A549 (cell line): ENCODE results near the gene ARID5B. TPM values are rescaled to one million over a fixed set of nuclear protein-coding genes. Genes with fewer than 3 reads are reported as not detected.

Source experiments
- ATAC-seq, 2 experiments: fragments of 200-7000 bp in 1 of 2; fragments of >200 bp in 1 of 2; cut with Nextera tagmentation in 1 of 2; cut with Tn5 transposase in 1 of 2; 3 replicates each; pipeline versions ENCODE4 v1.8.0 to v1.9.1; 2018 to 2020; ENCODE audit warnings: mild to moderate bottlenecking in 1 of 2, moderate library complexity in 1 of 2
- CTCF ChIA-PET: fragments of 300-600 bp; sonication (Branson Sonifier 250); formaldehyde crosslinking; extraction: SDS; loops from one replicate; lab custom pipeline; 2021; ENCODE audit warnings: antibody characterized with exemption, inconsistent platforms; lab: Yijun Ruan, JAX
- POLR2A ChIA-PET: fragments of 350-600 bp; formaldehyde crosslinking; extraction: SDS; loops from one replicate; lab custom pipeline; 2021; ENCODE audit warnings: antibody characterized with exemption, inconsistent platforms; lab: Yijun Ruan, JAX
- DNase-seq, 2 experiments: peaks; one replicate each; pipeline versions ENCODE4 v3.0.0 to v3.0.0-alpha.2; 2011 to 2016; ENCODE audit warnings: low read depth in 1 of 2, low spot score in 1 of 2
- FAIRE-seq: peaks from 2 replicates; lab custom pipeline; 2011; peaks lifted over from hg19 to GRCh38; lab: Jason Lieb, UNC
- H3K27ac ChIP-seq, 2 experiments: fragments of >200 bp; sonication (Bioruptor Twin); formaldehyde crosslinking; 3 replicates each; pipeline ENCODE4 v1.5.1; 2016 to 2017
- H3K4me1 ChIP-seq: fragments of >200 bp; sonication (Bioruptor Twin); formaldehyde crosslinking; 3 replicates; pipeline ENCODE4 v1.6.1; 2016
- H3K4me2 ChIP-seq: fragments of >200 bp; sonication (Bioruptor Twin); formaldehyde crosslinking; 3 replicates; pipeline ENCODE4 v1.6.1; 2016
- H3K4me3 ChIP-seq: fragments of >200 bp; sonication (Bioruptor Twin); formaldehyde crosslinking; 3 replicates; pipeline ENCODE4 v1.5.1; 2016
- H3K9me3 ChIP-seq: fragments of >200 bp; sonication (Bioruptor Twin); formaldehyde crosslinking; 3 replicates; pipeline ENCODE4 v1.6.1; 2016
- CEBPB ChIP-seq, 2 experiments: fragments of >200 bp in 1 of 2; sonication (Bioruptor Twin) in 1 of 2; formaldehyde crosslinking in 1 of 2; IDR thresholded peaks; 2 replicates each; pipeline ENCODE4 v1.6.1; 2012 to 2016
- CHD4 ChIP-seq: fragments of 200-600 bp; sonication (generic); IDR thresholded peaks from 2 replicates; pipeline ENCODE4 v1.6.1; 2016; ENCODE audit warnings: antibody characterized with exemption, mild to moderate bottlenecking, borderline replicate concordance
- HEYL ChIP-seq: fragments of 250-450 bp; sonication (Bioruptor Pico); IDR thresholded peaks from 2 replicates; pipeline ENCODE4 v1.8.0; 2021; ENCODE audit warnings: mild to moderate bottlenecking, moderate library complexity
- HOXA7 ChIP-seq: fragments of 250-450 bp; sonication (Bioruptor Pico); IDR thresholded peaks from 2 replicates; pipeline ENCODE4 v1.5.0; 2020; ENCODE audit warnings: mild to moderate bottlenecking, moderate library complexity
- HOXB5 ChIP-seq: fragments of 250-450 bp; sonication (Bioruptor Pico); IDR thresholded peaks from 2 replicates; pipeline ENCODE4 v1.5.0; 2020; ENCODE audit warnings: mild to moderate bottlenecking, moderate library complexity
- JUN ChIP-seq, 2 experiments: fragments of >200 bp; sonication (Bioruptor Twin); formaldehyde crosslinking; IDR thresholded peaks; 2 replicates in 1 of 2; 3 replicates in 1 of 2; pipeline ENCODE4 v1.6.1; 2016 to 2017
- KDM1A ChIP-seq: fragments of 200-600 bp; sonication (generic); IDR thresholded peaks from 2 replicates; pipeline ENCODE4 v1.6.1; 2016; ENCODE audit warnings: low read depth, mild to moderate bottlenecking
- MAZ ChIP-seq: fragments of 150-350 bp; IDR thresholded peaks from 2 replicates; pipeline ENCODE4 v1.6.1; 2014; ENCODE audit warnings: antibody characterized with exemption, low read depth, low read length, borderline replicate concordance
- MYC ChIP-seq: IDR thresholded peaks from 2 replicates; pipeline ENCODE4 v1.6.1; 2012; ENCODE audit warnings: mild to moderate bottlenecking, inconsistent platforms, low read length, improper control_type of control experiment, borderline replicate concordance
- NPAS2 ChIP-seq: fragments of 250-450 bp; sonication (Bioruptor Pico); IDR thresholded peaks from 2 replicates; pipeline ENCODE4 v1.8.0; 2022; ENCODE audit warnings: mild to moderate bottlenecking, moderate library complexity, borderline replicate concordance
- POLR2A ChIP-seq: IDR thresholded peaks from 2 replicates; pipeline ENCODE4 v1.6.1; 2012; ENCODE audit warnings: mild to moderate bottlenecking, low read length
- RAD21 ChIP-seq, 2 experiments: fragments of >200 bp in 1 of 2; sonication (Bioruptor Twin) in 1 of 2; formaldehyde crosslinking in 1 of 2; IDR thresholded peaks in 1 of 2; conservative IDR thresholded peaks in 1 of 2; 2 replicates in 1 of 2; 3 replicates in 1 of 2; pipeline ENCODE4 v1.6.1; 2012 to 2018; ENCODE audit warnings: inconsistent platforms in 1 of 2
- RARB ChIP-seq: fragments of 250-450 bp; sonication (Bioruptor Pico); IDR thresholded peaks from 2 replicates; pipeline ENCODE4 v1.8.0; 2021; ENCODE audit warnings: mild to moderate bottlenecking, moderate library complexity
- SMC3 ChIP-seq: fragments of >200 bp; sonication (Bioruptor Twin); formaldehyde crosslinking; IDR thresholded peaks from 3 replicates; pipeline ENCODE4 v1.6.1; 2018; ENCODE audit warnings: inconsistent platforms
- TFCP2L1 ChIP-seq: fragments of 250-450 bp; sonication (Bioruptor Pico); IDR thresholded peaks from 2 replicates; pipeline ENCODE4 v1.5.0; 2021; ENCODE audit warnings: mild to moderate bottlenecking
- TP53 ChIP-seq: fragments of 250-450 bp; sonication (Bioruptor Pico); IDR thresholded peaks from 2 replicates; pipeline ENCODE4 v1.5.0; 2021; ENCODE audit warnings: mild to moderate bottlenecking, moderate library complexity
- WGBS: methylation state at CpG from one replicate; pipeline ENCODE4 v1.1.6; 2017; ENCODE audit errors: missing lambda C conversion rate; 5-methylcytosine and 5-hydroxymethylcytosine counted together
- polyA plus RNA-seq, 4 experiments: library from polyadenylated mRNA; depleted of rRNA in 3 of 4; stranded (reverse); fragments of >200 nt; fragmentation: RNase III in 1 of 4; extraction: RNeasy Plus Mini Kit Qiagen cat#74134 plus additional on column Dnase treatment in 1 of 4; gene quantifications; 2 replicates in 3 of 4; 3 replicates in 1 of 4; pipeline ENCODE4 v1.2.3, GENCODE V29; 2011 to 2017
- TF ChIP-seq, protein P1 (sequence below): IDR thresholded peaks from 2 replicates; pipeline ENCODE4 v1.6.1; 2012; ENCODE audit warnings: low read depth, borderline replicate concordance
- TF ChIP-seq, protein P2 (sequence below): fragments of >200 bp; sonication (Bioruptor Twin); formaldehyde crosslinking; IDR thresholded peaks from 3 replicates; pipeline ENCODE4 v1.5.1; 2016

ARID5B gene
- polyA plus RNA-seq, 2 of the 4 experiments (the other 2 are of a cell fraction), result 0.75 to 1.6 TPM

DNA sequence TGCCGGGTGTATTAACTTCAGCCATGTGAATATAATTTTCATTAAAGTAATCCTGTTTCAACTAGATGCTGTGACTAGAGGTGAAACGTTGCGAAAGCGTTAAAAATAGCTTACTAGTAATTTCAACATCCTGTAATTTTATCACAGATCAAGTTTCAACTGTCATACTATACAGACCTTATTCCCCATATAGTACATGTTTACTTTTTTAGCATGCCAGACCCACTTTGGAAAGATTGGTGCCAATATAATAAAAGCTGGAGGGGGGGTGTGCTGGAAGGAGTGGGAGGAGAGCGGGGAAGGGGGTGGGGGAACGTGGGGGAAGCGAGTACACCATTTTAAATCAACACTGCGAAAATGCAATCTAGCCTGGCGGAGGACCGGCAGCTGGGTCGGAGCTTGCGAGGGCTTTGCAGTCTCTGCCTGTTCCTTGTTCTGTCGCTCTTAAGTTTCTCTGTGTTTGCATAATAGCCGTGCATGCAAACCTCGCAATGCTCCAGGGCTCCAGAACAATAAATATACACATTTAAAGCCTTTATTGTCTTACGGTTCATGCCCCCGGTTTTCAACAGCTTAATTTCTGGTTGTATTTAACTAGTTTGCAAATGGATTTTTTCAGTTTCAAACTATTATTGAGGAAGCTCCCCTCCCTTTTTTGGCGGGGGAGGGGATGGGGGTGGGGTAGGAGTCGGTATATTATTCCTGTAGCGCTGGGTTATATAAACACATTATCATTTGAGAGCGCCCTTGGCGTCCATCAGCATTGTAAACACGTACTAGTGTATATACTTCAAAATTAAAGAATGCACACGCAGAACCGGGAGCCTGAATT lies 1.3 kb upstream of the ARID5B start:
- no peak for TF ChIP-seq KDM1A
- peak; percentile 57 to 83; a peak in 3 of 4 replicates for TF ChIP-seq CEBPB (IDR thresholded peaks at IDR 0.05)
- no peak for TF ChIP-seq HOXB5 (CRISPR knock-in tag)
- no peak for TF ChIP-seq NPAS2 (CRISPR knock-in tag)
- TF ChIP-seq CHD4, result no peak
- ATAC-seq (peak in 1 of 2 experiments; percentile 4; a peak in 2 of 6 replicates), DNase-seq (peak; percentile 34 to 40), FAIRE-seq (no peak)
- Histone ChIP-seq H3K4me2 (peak overlapping the region; percentile 77), H3K9me3 (no peaks in the 10 kb centered on the region), H3K4me1 (peaks cover 45% of the 10 kb centered on the region), H3K4me3 (peak overlapping the region; percentile 59), H3K27ac (peak overlapping the region; percentile 6 to 91; a peak in 4 of 6 replicates)
- ChIA-PET CTCF (interaction anchor here (0.7 to 3.2 kb wide), 8 partner anchors 9 to 918 kb away, joined by 3 to 9 read pairs (median 4); no protein-coding TSS in a partner anchor), POLR2A (no interaction called here)
- 1% methylated on average over 23 of the region's 25 CpGs for WGBS

DNA sequence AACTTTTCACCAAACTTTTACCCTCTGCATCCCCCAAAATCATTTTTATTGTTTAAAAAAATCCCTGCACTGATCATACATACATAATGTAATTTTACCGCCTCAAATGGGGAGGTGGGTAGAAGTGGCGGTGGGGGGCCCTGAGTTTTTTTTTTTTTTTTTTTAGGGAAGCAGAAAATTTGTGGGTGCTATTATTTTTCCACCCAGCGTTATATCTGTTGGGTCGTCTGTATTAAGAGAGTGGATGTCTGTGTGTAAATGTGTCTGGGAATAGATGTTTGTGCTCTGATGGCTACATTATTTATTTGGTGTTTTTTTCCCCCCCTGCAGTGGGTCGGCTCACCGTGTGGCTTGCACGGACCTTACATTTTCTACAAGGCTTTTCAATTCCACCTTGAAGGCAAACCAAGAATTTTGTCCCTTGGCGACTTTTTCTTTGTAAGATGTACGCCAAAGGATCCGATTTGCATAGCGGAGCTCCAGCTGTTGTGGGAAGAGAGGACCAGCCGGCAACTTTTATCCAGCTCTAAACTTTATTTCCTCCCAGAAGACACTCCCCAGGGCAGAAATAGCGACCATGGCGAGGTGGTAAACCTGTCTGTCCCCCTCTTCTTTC lies 438 bp downstream of the ARID5B start:
- Histone ChIP-seq H3K9me3 (no peaks in the 10 kb centered on the region), H3K27ac (peak overlapping the region; percentile 20 to 91; a peak in 5 of 6 replicates), H3K4me3 (peak overlapping the region; percentile 59), H3K4me2 (peak overlapping the region; percentile 77), H3K4me1 (peaks cover 43% of the 10 kb centered on the region)
- 2% methylated on average over 14 of the region's 14 CpGs for WGBS
- FAIRE-seq (no peak), DNase-seq (peak; percentile 31 to 51), ATAC-seq (peak; percentile 25 to 53; a peak in 5 of 6 replicates)
- TF ChIP-seq TP53, result no peak
- TF ChIP-seq POLR2A, result no peak
- no peak for TF ChIP-seq RARB (CRISPR knock-in tag)
- no peak for TF ChIP-seq HOXA7 (CRISPR knock-in tag)
- TF ChIP-seq JUN (IDR thresholded peaks at IDR 0.05), result no peak
- no peak for TF ChIP-seq HOXB5 (CRISPR knock-in tag)
- TF ChIP-seq, protein P1, sequence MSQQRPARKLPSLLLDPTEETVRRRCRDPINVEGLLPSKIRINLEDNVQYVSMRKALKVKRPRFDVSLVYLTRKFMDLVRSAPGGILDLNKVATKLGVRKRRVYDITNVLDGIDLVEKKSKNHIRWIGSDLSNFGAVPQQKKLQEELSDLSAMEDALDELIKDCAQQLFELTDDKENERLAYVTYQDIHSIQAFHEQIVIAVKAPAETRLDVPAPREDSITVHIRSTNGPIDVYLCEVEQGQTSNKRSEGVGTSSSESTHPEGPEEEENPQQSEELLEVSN, result no peak
- TF ChIP-seq, protein P2, sequence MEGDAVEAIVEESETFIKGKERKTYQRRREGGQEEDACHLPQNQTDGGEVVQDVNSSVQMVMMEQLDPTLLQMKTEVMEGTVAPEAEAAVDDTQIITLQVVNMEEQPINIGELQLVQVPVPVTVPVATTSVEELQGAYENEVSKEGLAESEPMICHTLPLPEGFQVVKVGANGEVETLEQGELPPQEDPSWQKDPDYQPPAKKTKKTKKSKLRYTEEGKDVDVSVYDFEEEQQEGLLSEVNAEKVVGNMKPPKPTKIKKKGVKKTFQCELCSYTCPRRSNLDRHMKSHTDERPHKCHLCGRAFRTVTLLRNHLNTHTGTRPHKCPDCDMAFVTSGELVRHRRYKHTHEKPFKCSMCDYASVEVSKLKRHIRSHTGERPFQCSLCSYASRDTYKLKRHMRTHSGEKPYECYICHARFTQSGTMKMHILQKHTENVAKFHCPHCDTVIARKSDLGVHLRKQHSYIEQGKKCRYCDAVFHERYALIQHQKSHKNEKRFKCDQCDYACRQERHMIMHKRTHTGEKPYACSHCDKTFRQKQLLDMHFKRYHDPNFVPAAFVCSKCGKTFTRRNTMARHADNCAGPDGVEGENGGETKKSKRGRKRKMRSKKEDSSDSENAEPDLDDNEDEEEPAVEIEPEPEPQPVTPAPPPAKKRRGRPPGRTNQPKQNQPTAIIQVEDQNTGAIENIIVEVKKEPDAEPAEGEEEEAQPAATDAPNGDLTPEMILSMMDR, result no peak
- no peak for TF ChIP-seq TFCP2L1 (CRISPR knock-in tag)
- no peak for TF ChIP-seq MYC
- TF ChIP-seq HEYL (CRISPR knock-in tag), result no peak
- TF ChIP-seq MAZ, result no peak
- no peak for TF ChIP-seq SMC3
- CTCF ChIA-PET, result interaction anchor here (0.6 to 3.2 kb wide), 8 partner anchors 8 to 940 kb away, joined by 3 to 9 read pairs (median 4); no protein-coding TSS in a partner anchor
- POLR2A ChIA-PET, result interaction anchor here (1.1 kb wide), 1 partner anchor 360 kb away, joined by 4 read pairs; no protein-coding TSS in a partner anchor

DNA sequence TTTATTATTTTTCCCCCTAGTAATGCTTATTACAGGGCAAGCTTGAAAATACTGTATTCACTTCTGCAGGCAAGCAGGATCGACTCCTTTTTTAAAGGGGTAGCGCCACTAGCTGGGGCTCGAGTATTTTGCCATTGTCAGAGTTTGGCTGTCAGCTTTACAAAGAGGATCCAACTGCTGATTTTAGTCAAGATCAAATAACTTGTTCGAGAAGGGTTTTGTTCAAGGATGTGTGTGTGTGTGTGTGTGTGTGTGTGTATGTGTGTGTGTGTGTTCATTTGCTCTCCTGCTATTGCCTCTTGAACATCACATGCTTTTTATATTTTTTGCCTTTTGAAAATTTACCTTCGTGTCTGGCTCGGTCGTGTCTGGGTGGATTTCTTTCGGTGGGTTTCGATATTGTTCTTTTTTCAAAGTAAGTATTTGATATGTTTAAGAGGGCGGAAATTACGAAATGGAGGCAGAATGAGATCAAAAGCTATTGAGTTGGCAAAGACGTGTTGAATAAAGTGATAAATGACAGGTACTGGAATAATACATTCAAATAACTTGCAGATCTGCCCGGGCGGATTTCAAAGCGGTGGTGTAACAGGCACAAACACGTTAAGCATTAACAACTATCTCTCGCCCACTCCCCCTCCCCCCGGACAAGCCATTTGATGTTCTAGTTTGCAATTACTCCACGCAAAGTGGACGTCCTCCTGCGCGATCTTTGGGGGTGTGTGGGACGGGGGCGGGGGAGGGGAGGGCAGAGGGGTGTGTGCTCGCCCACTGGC lies 1.1 kb downstream of the ARID5B start:
- ATAC-seq, result peak; percentile 52 to 74; a peak in 5 of 6 replicates
- no peak for FAIRE-seq
- no peak; a peak in 1 of 4 replicates for TF ChIP-seq CEBPB (IDR thresholded peaks at IDR 0.05)
- TF ChIP-seq RAD21 (conservative IDR thresholded peaks at IDR 0.05 in 1 of 2, IDR thresholded peaks at IDR 0.05 in 1 of 2), result peak; percentile 53 to 57
- no peak for TF ChIP-seq TFCP2L1 (CRISPR knock-in tag)
- WGBS, result 2% methylated on average over 19 of the region's 25 CpGs
- Histone ChIP-seq H3K9me3 (no peaks in the 10 kb centered on the region), H3K4me3 (peak overlapping the region; percentile 59), H3K27ac (peak overlapping the region; percentile 61 to 91), H3K4me2 (peak overlapping the region; percentile 77), H3K4me1 (peaks cover 36% of the 10 kb centered on the region)
- ChIA-PET CTCF (interaction anchor here (0.6 to 3.2 kb wide), 12 partner anchors 8 to 941 kb away, joined by 3 to 9 read pairs (median 4); no protein-coding TSS in a partner anchor), POLR2A (interaction anchor here (1.1 kb wide), 1 partner anchor 359 kb away, joined by 4 read pairs; no protein-coding TSS in a partner anchor)
- peak; percentile 26 to 55 for DNase-seq
